Cardiac septum (tissue), 1 donor: ENCODE results near the gene MFRP. TPM values are rescaled to one million over a fixed set of nuclear protein-coding genes. Genes with fewer than 3 reads are reported as not detected.
"Not testable (repeated sequence)": the region's sequence is repeated elsewhere in the genome, so short reads cannot be mapped to it uniquely, and the experiment has no call there.

Experiments used
- DNase-seq: peaks from one replicate; pipeline ENCODE4 v3.0.0-alpha.2; 2020; ENCODE audit warnings: low spot score
- intact Hi-C: fragments of 100-400 bp; cut with DNase I; formaldehyde crosslinking; loops from one replicate; pipeline ENCODE4 v1.14.0; 2022
- long read RNA-seq: library from polyadenylated mRNA; unstranded; transcript quantifications from one replicate; pipeline ENCODE4 v2.0.0, GENCODE V29; 2021
- total RNA-seq: library from RNA; stranded (reverse); fragmentation: NEBNext Ultra II Directional; extraction: Animal tissue kit (Norgen Biotek cat#: 25700); gene quantifications from one replicate; pipeline ENCODE4 v1.2.1, GENCODE V29; 2021
- donor health status: DM: no; HTN: no; CAD: no.

Gene MFRP
- not detected for total RNA-seq
- long read RNA-seq, partial matches to known transcripts, result 0 of 10 reads
- long read RNA-seq, other reads (novel, unspliced or antisense), result 10 of 10 reads

- intact Hi-C loops, result no loop called here
- DNase-seq, result no peak
Observed at GRCh38 chr11:119346605-119347004, at the start of gene MFRP. TSS of gene MFRP (minus strand) at chr11:119346705. CDS start at chr11:119346513, 192 bp downstream.

GRCh38 chr11:119391275-119391674, 44.8 kb upstream of the MFRP start:
- intact Hi-C loops, result no loop called here
- DNase-seq, result no peak

DNA sequence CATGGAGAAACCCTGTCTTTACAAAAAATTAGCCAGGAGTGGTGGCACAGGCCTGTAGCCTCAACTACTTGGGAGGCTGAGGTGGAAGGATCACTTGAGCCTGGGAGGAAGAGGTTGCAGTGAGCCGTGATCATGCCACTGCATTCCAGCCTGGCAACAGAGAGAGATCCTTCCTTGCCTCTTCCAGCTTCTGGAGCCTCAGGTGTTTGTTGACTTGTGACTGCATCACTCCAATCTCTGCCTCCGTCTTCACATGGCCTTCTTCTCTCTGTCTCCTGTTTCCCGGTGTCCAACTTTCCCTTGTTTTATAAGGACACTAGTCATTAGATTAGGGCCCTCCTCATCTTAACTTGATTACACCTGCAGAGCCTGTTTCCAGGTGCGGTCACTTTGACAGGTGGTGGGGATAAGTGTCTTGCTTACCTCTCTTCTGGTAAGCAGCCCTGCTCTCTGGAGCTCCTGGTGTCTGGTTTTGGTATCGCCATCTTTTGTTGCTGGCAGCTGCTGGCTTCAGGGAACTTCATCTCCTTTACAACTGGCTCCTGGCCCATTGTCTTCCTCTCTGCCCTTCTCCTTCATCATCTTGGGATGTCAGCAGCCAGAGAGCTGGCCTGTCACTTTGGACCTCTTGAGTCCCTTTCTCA, 43.2 kb upstream of the MFRP start:
- DNase-seq, result no peak
- intact Hi-C loops, result no loop called here

- DNase-seq, result no peak
- intact Hi-C loops, result no loop called here
Observed at GRCh38 chr11:119388103-119388502, 41.6 kb upstream of the MFRP start.

- DNase-seq, result no peak
- intact Hi-C loops, result loop anchor here (5.0 kb wide), 1 partner anchor 88 kb away; no protein-coding TSS in a partner anchor
Observed at GRCh38 chr11:119384332-119384731, 37.8 kb upstream of the MFRP start.

GRCh38 chr11:119382513-119382912, 36.0 kb upstream of the MFRP start:
- not testable (repeated sequence) for DNase-seq
- intact Hi-C loops, result loop anchor here (5.0 kb wide), 1 partner anchor 90 kb away; no protein-coding TSS in a partner anchor

- intact Hi-C loops, result loop anchor here (5.0 kb wide), 1 partner anchor 90 kb away; no protein-coding TSS in a partner anchor
Observed at GRCh38 chr11:119382101-119382500, 35.6 kb upstream of the MFRP start.

GRCh38 chr11:119381181-119381988, 34.9 kb upstream of the MFRP start, which contains the start of gene USP2:
TSS of gene USP2 (minus strand) at chr11:119381690. CDS start at chr11:119373480, 8,210 bp downstream.
- intact Hi-C loops, result loop anchor here (5.0 kb wide), 1 partner anchor 91 kb away; no protein-coding TSS in a partner anchor
- DNase-seq, result peak; percentile 98

More at GRCh38 chr11:119382101-119382500, 35.6 kb upstream of the MFRP start:
- no peak for DNase-seq

DNA sequence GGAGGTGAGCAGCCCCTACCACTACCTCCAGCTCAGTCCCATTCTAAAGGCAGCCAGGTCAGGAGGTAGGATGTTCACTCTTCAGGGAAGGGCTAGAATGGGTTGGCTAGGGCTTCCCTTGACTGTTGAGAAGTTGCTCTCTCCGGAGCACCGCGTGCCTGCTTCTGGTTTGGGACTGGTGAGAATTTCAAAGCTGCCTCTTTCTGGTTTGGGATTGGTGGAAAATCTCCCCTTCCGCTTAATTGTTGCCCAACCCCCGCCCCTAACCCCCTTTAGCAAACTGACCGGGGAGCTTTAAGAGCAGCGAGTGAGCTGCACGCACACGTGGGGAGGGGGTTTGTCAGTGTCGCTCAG, 34.3 kb upstream of the MFRP start:
- intact Hi-C loops, result loop anchor here (5.0 kb wide), 1 partner anchor 91 kb away; no protein-coding TSS in a partner anchor
- DNase-seq, result no peak

- intact Hi-C loops, result loop anchor here (5.0 kb wide), 1 partner anchor 92 kb away; no protein-coding TSS in a partner anchor
- DNase-seq, result no peak
Observed at GRCh38 chr11:119380160-119380826, 33.8 kb upstream of the MFRP start.

GRCh38 chr11:119378851-119379465, 32.5 kb upstream of the MFRP start:
- peak; percentile 75 for DNase-seq
- intact Hi-C loops, result no loop called here

DNA sequence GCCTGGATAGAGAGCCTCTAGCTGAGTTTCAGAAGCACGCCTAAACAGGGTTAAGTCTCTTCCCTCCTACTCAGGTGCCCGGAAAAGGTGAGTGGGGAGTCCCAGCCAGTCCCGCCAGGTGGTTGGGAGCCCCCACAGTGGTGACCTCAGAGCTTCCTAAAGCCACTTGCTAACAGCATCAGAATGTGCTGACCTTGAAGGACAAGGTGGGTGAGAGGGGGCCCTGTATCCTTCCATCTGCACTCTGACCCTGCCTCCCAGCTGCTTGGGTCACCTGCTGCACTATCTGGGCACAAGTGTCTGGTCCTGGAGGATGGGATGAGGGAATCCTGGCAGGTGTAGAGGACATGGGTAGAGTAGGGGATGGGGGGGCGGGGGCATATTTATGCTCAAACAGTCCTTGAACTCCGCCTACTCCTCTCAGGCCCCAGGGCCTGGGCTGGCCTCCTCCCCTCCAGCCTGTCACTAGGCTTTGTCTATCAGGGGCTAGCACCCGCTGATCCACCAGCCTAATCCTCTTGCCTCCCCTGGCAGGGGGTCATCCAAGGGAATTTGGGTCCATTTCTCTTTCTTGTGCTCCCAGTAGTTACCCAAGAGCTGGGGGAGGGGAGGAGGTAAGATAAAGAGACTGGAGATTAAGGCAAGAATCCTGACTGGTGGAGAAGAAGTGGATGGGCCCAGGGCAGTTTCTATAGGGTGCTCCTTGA, 31.6 kb upstream of the MFRP start:
- intact Hi-C loops, result no loop called here
- no peak for DNase-seq

GRCh38 chr11:119377112-119377901, 30.8 kb upstream of the MFRP start:
- intact Hi-C loops, result no loop called here

GRCh38 chr11:119376197-119376847, 29.8 kb upstream of the MFRP start:
- intact Hi-C loops, result no loop called here
- no peak for DNase-seq

More at GRCh38 chr11:119377112-119377901, 30.8 kb upstream of the MFRP start:
- no peak for DNase-seq

DNA sequence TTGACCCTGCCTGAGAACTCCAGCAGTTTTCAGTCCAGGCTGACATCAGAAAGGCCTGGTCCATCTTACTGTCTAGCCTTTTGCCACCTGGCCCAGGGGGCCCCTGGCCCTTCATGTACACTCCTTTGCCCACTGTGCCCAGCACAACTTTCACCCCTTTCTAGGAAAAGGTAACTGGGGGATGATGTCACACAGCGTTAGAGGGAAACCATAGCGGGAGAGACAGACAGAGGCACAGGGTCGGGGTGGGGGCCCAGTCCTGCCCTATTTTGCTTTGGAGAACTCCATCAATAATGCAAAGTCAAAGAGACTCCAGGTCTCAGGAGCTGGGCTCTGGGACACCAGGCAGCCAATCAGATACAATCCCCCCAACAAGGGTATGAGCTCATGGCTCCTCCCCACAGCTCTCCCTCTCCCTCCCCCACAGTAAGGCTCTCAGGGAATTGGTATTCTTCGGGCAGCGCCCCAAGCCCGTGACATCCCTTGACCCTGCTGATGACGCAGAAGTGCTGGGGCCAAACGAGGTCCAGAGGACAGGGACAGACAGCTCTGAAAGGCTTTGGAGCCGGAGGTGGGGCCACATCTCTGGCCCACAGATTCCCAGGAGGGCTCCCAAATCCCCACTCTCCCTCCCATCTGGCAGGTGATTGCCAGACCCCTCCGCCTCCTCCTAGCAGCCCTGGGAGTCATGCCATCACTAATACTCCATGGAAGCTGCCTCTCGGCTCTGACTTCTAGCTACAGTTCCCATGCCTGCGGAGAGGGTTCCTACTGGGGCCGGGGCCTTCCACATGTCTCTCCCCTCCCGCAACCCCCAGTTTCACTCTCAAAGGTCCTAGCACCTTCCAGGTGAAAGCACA, 29.1 kb upstream of the MFRP start:
- intact Hi-C loops, result no loop called here

DNA sequence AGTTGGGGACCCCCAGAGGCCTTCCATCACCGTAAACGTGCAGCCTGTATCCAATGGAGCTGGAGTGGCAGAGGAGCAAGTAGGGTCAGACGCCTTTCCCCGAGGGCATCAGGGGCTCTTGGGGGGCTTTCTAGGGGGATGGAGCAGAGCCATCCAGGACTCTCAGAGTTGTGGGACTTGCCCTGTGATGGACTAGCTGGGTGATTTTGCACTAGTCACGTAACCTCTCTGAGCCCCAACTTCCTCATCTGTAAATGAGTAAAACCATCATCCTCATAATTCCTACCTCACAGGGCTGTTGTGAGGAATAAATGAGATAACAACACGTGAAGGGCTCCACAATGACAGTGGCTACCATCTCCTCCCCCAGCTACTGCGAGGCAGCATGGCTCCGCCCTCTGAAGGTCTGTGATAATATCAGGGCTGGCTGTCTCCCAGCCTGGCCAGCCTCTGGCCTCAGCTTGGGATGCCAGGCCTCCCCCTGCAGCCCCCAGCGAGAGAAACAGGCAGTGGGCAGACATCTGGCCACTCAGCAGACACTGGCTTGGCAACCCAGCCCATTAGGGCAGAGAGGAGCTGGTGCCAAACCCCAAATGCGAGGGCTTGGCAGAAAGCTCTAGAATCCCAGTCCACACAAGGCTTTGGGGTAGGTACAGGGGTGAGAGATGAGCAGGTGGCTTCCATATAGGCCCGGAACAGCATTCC, 28.3 kb upstream of the MFRP start:
- no peak for DNase-seq
- intact Hi-C loops, result no loop called here

More for the DNA sequence above, 29.1 kb upstream of the MFRP start:
- peak; percentile 90 for DNase-seq
